Muscle of back (tissue), 11 donors: Measurements from ENCODE around the gene DDX51. TPM values are rescaled to one million over a fixed set of nuclear protein-coding genes. Genes with fewer than 3 reads are reported as not detected.
"Not testable (repeated sequence)": the region's sequence is repeated elsewhere in the genome, so short reads cannot be mapped to it uniquely, and the experiment has no call there.

Experiments used
- DNase-seq, 3 donors: peaks; one replicate each; pipeline versions ENCODE4 v3.0.0 to v3.0.0-alpha.2; 2013
- polyA plus RNA-seq, 10 donors: library from polyadenylated mRNA; unstranded; fragments of 120-200 nt; gene quantifications; one replicate each; pipeline ENCODE4 v1.2.1, GENCODE V29; 2013; ENCODE audit not compliant: insufficient read length in 10 of 10

Gene DDX51
- polyA plus RNA-seq, 10 donors: 7.0 to 19.3 (median 13.2) TPM

- DNase-seq: no peak
These were observed 22.8 kb downstream of the DDX51 start for GRCh38 chr12:132121283-132121682.

DNA sequence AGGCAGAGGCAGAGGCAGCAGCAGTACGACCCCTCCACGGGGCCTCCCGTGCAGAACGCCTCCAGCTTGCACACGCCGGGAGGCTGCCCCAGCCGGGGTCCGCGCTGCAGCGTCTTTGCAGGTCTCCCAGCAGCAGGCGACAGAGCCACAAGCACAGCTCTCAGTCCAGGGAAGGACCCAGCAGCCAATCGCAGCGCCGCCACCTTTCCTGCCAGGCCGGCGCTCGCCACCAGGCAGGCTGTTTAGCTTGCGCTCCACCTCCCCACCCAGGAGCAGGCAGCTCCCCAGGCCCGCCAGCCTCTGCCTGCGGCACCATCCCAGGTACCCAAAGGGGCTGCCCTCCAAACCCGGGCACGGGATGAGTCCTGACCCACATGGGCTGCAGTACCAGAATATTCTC, 25.2 kb downstream of the DDX51 start:
- DNase-seq: no peak

DNA sequence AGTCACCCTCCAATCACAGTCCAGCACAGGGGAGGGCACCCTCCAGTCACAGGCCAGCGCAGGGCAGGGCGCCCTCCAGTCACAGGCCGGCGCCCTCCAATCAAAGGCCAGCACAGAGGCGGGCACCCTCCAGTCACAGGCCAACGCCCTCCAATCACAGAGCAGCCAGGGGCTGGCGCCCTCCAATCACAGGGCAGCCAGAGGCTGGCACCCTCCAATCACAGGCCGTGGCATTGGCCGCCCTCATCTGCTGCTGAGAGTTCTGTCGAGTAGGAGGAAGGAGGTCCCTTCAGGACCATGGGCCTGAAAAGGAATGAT, 26.6 kb downstream of the DDX51 start:
- no peak for DNase-seq

DNA sequence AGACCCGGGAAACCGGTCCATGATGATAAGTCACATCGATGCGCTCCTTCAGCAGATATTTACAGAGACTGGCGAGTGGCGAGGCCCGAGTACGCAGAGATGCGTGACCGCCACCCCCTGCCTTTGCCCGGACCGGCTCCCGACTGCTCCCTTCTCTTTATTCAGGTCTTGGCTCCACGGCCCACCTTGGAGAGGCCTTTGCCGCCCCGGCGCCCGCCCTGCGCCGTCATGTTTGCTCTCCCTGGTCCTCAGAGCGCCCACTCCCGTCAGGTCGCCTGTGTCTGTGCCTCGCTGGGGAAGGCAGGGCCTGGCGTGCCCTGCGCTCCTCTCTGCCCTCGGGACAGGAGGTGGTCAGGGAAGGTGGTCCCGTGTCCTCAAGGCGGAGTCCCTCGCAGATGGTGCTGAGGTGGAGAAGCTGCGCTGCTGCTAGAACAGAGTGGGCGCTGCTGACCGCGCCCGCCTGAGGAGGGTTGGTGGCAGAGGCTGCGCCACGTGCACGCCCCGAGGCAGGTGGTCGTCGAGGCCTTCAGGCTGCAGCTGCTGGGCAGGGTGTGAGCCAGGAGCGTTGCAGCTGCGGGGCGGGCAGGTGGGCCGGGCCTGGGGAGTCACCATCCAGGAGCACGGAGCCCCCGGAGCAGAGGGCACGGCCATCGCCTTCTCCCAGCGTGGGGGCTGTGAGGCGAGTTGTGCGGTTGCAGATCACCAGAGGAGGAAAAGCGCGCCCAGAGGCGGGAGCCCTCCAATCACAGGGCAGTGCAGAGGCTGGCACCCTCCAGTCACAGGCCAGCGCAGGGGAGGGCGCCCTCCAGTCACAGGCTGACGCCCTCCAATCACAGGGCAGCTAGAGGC, 27.2 kb downstream of the DDX51 start:
- no peak for DNase-seq

DNA sequence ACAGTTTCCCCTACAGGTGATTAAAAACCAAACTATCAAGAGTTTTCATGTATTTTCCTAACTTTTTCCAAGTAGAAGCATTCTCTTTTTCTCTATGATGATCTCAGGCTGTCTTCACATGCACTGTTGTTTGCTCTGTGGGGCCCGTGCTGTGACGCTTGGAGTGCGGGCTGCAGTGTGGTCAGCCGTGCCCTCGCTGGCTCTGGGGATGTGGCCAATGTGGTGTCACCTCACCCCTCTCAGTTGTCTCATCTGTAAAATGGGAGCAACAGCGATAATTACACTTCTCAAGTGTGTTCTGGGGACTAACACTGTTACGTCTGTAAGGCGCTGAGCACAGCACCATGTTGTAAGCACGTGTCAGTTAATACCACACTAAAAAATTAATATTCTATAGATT, 28.6 kb downstream of the DDX51 start:
- DNase-seq: no peak

DNA sequence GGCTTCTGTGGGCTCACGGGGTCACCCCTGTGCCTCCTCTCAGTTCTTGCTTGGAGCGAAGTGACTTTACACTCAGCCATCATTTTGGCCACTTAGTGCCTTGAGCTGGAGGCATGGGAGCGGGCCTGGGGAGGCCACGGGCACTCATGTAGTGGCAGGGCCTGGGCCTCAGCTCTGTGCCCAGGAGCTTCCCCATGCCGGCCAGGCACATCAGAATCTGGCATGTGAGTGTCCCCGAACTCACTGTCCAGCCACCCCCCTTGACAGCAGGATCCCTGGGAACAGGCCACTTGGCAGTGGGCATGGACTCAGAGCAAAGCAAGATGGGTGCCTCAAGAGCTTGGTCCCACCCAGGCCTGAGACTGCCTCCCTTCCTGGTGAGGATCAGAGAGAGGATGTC, 29.5 kb downstream of the DDX51 start:
- no peak for DNase-seq

DNA sequence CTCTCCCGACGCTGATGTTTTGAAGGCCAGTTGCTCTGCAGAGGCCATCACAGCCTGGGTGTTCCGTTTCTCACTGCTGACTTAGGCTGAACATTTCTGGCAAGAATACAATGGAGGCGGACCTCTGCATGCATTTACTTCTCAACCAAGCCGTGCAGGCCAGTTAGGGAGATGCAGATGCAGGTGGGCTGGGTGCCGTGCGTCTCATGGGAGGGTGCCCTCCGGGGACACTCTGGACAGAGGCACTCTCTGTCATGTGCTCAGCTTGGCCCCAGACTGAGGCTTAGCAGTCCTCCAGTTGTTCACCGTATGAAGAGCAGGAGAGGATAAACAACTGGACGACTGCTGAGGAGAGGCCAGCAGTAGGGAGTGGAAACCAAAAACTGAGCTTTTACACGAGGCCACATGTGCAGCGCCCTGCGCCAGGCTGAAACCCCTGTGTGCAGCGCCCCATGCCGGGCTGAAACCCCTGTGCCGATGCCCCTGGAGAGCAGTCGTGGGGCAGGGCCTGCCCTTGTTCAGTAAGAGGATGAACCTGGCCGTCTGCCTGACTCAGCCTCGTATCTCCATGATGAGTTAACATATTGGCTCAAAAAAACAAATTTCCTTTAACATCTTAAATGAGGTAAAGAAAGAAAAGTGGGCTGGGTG, 32.3 kb downstream of the DDX51 start:
- no peak for DNase-seq

DNA sequence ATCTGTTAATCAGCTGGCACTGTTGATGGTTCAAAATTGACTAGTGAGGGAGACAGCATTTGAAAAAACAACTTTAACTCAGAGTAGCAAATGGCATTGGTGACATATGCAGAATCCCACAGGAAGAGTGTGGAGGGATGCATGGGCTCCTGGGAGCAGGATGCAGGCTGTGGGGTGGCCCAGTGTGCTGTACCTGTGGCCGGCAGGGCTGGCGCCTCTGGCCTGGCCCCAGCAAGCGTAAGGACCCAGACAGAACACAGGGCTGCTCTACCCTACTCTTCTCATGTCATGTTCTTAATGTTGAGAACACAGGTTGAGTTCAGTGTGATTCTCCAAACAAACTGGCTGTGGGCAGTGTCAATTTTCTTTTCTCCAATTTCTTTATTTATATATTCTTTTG, 33.4 kb downstream of the DDX51 start:
- no peak for DNase-seq

DNA sequence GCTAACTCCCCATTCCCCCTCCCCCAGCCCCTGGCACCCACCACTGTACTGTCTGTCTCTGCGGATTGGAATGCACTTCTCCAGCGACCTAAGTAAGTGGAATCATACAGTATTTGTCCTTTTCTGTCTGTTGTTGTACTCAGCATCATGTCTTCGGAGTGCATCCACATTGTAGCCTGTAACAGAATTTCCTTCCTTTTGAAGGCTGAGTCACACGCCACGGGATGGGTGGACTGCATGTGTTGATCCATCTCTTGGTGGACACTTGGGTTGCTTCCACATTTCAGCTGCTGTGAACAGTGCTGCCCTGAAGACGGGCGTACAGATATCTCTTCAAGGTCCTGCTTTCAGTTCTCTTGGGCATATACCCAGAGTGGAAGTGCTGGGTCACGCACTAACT, 34.4 kb downstream of the DDX51 start:
- DNase-seq: no peak

- no peak for DNase-seq
These were observed 35.8 kb downstream of the DDX51 start for GRCh38 chr12:132108211-132108832.

DNA sequence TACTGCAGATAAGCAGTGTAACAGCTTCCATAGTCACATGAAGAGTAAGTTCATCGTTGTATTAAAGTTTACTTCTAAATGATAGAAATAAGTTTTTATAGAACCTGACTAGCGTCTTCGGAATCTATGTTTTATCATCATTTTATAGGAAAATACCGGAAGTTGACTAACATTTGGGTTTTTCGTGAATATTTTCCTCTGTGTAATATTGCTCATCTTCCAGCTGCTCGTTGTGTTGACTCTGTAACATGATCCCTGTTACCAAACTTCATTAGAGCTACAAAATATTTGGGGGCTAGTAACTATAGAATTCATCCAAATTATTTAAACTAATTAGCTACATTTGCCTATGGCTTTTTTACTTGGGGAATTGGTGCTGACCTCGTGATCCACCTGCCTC, 37.2 kb downstream of the DDX51 start:
- DNase-seq: no peak

GRCh38 chr12:132105467-132105866, 38.7 kb downstream of the DDX51 start:
- no peak for DNase-seq

GRCh38 chr12:132103542-132104308, 40.4 kb downstream of the DDX51 start:
- DNase-seq: no peak

DNA sequence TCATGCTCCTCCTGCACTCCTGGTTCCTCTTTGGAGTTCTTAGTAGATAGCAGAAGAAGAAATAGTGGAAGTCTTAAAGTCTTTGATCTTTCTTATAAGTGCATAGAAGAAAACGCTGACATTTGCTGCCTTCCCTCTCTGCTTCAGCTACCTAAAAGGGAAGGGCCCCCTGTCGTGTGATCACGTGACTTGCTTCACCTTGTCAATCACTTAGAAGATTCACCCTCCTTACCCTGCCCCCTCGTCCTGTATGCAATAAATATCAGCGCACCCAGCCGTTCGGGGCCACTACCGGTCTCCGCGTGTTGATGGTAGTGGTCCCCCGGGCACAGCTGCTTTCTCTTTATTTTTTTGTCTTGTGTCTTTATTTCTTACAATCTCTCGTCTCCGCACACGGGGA, 41.0 kb downstream of the DDX51 start:
- not testable (repeated sequence) for DNase-seq

- no peak for DNase-seq
These were observed 41.8 kb downstream of the DDX51 start for GRCh38 chr12:132102297-132102696.

- DNase-seq: no peak
These were observed 43.6 kb downstream of the DDX51 start for GRCh38 chr12:132100306-132101065.

DNA sequence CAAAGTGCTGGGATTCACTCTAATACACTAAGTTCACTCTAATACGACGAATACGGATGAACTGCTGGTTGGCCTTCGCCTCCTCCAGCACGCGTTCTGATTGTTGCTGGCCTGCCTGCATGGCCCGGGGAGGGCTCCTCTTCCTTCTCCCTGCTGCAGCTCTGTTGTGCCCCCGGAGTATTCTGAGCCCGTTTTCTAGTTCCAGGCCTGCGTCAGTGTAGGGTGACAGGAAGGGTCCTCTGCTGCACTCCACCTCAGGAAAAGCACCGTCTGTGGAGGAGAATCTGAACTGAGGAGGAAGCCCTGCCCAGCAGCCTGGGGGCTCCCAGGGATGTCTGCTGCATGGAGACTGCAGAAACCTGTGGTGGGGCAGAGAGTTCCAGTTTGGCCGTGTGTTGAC, 44.4 kb downstream of the DDX51 start:
- no peak for DNase-seq

- DNase-seq: no peak
These were observed 48.4 kb downstream of the DDX51 start for GRCh38 chr12:132095520-132096409.

DNA sequence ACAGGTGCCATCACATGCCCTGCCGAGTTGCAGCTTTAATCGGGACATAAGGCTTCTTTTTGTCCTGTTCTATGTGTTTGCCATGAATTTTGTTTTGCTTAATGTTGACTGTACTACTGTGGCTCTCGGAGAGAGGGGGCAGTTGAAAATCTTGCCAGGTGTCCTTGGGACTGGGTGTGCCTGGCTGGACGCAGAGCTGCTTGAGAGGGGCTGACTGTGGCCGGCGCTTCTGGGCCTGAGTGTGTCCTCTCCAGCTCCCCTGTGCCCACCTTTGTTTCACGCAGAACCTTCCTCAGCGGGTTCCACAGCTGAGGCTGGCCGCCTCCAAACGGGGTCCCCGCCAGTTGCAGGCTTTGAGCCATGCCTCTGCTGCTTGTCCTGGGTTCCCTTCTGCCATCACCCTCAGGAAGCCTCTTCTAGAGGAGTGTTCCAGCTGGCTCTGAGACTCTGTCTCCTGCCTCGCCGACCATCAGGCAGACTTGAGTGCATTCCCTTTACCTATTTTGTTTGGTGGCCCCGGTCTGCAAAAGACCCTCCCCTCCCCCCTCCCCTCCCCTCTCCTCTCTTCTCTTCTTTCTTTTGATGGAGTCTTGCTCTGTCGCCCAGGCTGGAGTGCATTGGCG, 49.7 kb downstream of the DDX51 start:
- DNase-seq: no peak

GRCh38 chr12:132089407-132089910, 54.7 kb downstream of the DDX51 start:
- DNase-seq: no peak
